ENCODE results near the gene TRMT10B.
"Not testable (repeated sequence)": the region's sequence is repeated elsewhere in the genome, so short reads cannot be mapped to it uniquely, and the experiment has no call there.

DNA sequence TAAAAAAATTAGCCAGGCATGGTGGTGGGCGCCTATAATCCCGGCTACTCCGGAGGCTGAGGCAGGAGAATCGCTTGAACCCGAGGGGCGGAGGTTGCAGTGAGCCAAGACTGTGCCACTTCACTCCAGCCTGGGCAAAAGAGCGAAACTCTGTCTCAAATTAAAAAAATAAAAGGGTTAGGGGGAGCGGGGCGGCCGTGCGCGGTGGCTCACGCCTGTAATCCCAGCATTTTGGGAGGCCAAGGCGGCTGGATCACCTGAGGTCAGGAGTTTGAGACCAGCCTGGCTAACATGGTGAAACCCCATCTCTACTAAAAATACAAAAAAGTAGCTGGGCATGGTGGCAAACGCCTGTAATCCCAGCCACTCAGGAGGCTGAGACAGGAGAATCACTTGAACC, 56.1 kb downstream of the TRMT10B start:
- TF ChIP-seq, protein P1, sequence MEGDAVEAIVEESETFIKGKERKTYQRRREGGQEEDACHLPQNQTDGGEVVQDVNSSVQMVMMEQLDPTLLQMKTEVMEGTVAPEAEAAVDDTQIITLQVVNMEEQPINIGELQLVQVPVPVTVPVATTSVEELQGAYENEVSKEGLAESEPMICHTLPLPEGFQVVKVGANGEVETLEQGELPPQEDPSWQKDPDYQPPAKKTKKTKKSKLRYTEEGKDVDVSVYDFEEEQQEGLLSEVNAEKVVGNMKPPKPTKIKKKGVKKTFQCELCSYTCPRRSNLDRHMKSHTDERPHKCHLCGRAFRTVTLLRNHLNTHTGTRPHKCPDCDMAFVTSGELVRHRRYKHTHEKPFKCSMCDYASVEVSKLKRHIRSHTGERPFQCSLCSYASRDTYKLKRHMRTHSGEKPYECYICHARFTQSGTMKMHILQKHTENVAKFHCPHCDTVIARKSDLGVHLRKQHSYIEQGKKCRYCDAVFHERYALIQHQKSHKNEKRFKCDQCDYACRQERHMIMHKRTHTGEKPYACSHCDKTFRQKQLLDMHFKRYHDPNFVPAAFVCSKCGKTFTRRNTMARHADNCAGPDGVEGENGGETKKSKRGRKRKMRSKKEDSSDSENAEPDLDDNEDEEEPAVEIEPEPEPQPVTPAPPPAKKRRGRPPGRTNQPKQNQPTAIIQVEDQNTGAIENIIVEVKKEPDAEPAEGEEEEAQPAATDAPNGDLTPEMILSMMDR (IDR thresholded peaks at IDR 0.05; ENCODE audit: low read length) = not testable (repeated sequence)
- TF ChIP-seq EZH2 (IDR thresholded peaks at IDR 0.05; ENCODE audit: borderline replicate concordance, low read length) = not testable (repeated sequence)

All from OCI-LY1 (cell line).